SK-N-MC (cell line): Measurements from ENCODE around the gene MS4A12.
"Not testable (repeated sequence)": the region's sequence is repeated elsewhere in the genome, so short reads cannot be mapped to it uniquely, and the experiment has no call there.

Source experiments
- DNase-seq: peaks from one replicate; pipeline ENCODE4 v3.0.0-alpha.2; 2011; ENCODE audit warnings: low read depth, low spot score
- H3K27ac ChIP-seq: fragments of 200-600 bp; sonication (generic); 2 replicates; pipeline ENCODE4 v1.5.1; 2016; ENCODE audit warnings: mixed run types
- H3K36me3 ChIP-seq: fragments of 200-600 bp; sonication (generic); 2 replicates; pipeline ENCODE4 v1.6.1; 2017; ENCODE audit warnings: antibody characterized with exemption, low read length, mixed read lengths; ENCODE audit not compliant: insufficient read depth
- H3K4me3 ChIP-seq: fragments of 200-600 bp; sonication (generic); 2 replicates; pipeline ENCODE4 v1.5.1; 2016
- H3K9ac ChIP-seq: fragments of 200-600 bp; sonication (generic); 2 replicates; pipeline ENCODE4 v1.8.0; 2017; ENCODE audit warnings: mixed run types, mixed read lengths; ENCODE audit not compliant: insufficient read length
- H3K9me3 ChIP-seq: fragments of 200-600 bp; sonication (generic); 2 replicates; pipeline ENCODE4 v1.6.1; 2017; ENCODE audit warnings: low read depth, mild to moderate bottlenecking, antibody characterized with exemption, low read length, moderate library complexity, mixed read lengths
- EZH2 ChIP-seq: fragments of 200-600 bp; sonication (generic); IDR thresholded peaks from one replicate; pipeline ENCODE4 v1.6.1; 2017; ENCODE audit warnings: antibody characterized with exemption
- FOXP2 ChIP-seq: optimal IDR thresholded peaks from 2 replicates; pipeline ENCODE3; 2011; ENCODE audit warnings: mild to moderate bottlenecking, moderate library complexity; ENCODE audit not compliant: insufficient read depth; ENCODE audit errors: extremely low read length, control extremely low read depth
- POLR2AphosphoS5 ChIP-seq: IDR thresholded peaks from 2 replicates; pipeline ENCODE4 v1.6.1; 2012; ENCODE audit warnings: mild to moderate bottlenecking, low read depth, low read length, borderline replicate concordance

Gene MS4A12

GRCh38 chr11:60492488-60493009 lies at the start of gene MS4A12:
Gene MS4A12 (plus strand): TSS chr11:60492778. CDS start chr11:60497319, 4,541 bp downstream.
- H3K9me3 ChIP-seq: no peaks in the 10 kb centered on the region
- H3K36me3 ChIP-seq: no peaks in the 10 kb centered on the region
- H3K27ac ChIP-seq: no peak within 1 kb of the TSS
- TF ChIP-seq FOXP2 (no peak), POLR2AphosphoS5 (no peak), EZH2 (no peak)
- no peak within 1 kb of the TSS for H3K4me3 ChIP-seq
- DNase-seq: no peak
- H3K9ac ChIP-seq: no peak within 1 kb of the TSS

- Histone ChIP-seq H3K9me3 (no peaks in the 10 kb centered on the region), H3K27ac (no peak overlapping the region), H3K4me3 (no peak overlapping the region), H3K36me3 (no peaks in the 10 kb centered on the region), H3K9ac (no peak overlapping the region)
- no peak for TF ChIP-seq POLR2AphosphoS5
- TF ChIP-seq FOXP2: no peak
- TF ChIP-seq EZH2: no peak
- DNase-seq: no peak
These were observed 45.5 kb upstream of the MS4A12 start for GRCh38 chr11:60447070-60447469.

- no peak for TF ChIP-seq EZH2
- no peak for TF ChIP-seq FOXP2
- TF ChIP-seq POLR2AphosphoS5: no peak
- Histone ChIP-seq H3K9me3 (no peaks in the 10 kb centered on the region), H3K4me3 (no peak overlapping the region), H3K36me3 (no peaks in the 10 kb centered on the region), H3K9ac (no peak overlapping the region), H3K27ac (no peak overlapping the region)
- DNase-seq: no peak
These were observed 44.7 kb upstream of the MS4A12 start for GRCh38 chr11:60447846-60448245.

GRCh38 chr11:60451185-60451584 lies 41.4 kb upstream of the MS4A12 start:
- not testable (repeated sequence) for H3K27ac ChIP-seq, H3K9ac ChIP-seq, H3K36me3 ChIP-seq, DNase-seq, H3K9me3 ChIP-seq, H3K4me3 ChIP-seq

GRCh38 chr11:60454212-60454611 lies 38.4 kb upstream of the MS4A12 start:
- Histone ChIP-seq H3K9me3 (no peaks in the 10 kb centered on the region), H3K27ac (no peak overlapping the region), H3K4me3 (no peak overlapping the region), H3K36me3 (no peaks in the 10 kb centered on the region), H3K9ac (no peak overlapping the region)
- TF ChIP-seq POLR2AphosphoS5 (no peak), EZH2 (no peak), FOXP2 (no peak)
- DNase-seq: no peak

- no peak for TF ChIP-seq EZH2
- TF ChIP-seq FOXP2: no peak
- no peak for TF ChIP-seq POLR2AphosphoS5
- H3K9ac ChIP-seq: no peak within 1 kb of the TSS
- DNase-seq: no peak
- no peaks in the 10 kb centered on the region for H3K9me3 ChIP-seq
- H3K27ac ChIP-seq: no peak within 1 kb of the TSS
- H3K4me3 ChIP-seq: no peak within 1 kb of the TSS
- no peaks in the 10 kb centered on the region for H3K36me3 ChIP-seq
These were observed 37.0 kb upstream of the MS4A12 start, which contains the start of gene MS4A1 for GRCh38 chr11:60455531-60456042. Gene MS4A1 (plus strand): TSS chr11:60455847. CDS start chr11:60462375, 6,528 bp downstream.

- H3K4me3 ChIP-seq: no peak overlapping the region
- TF ChIP-seq EZH2: no peak
- TF ChIP-seq POLR2AphosphoS5: no peak
- TF ChIP-seq FOXP2: no peak
- H3K36me3 ChIP-seq: no peaks in the 10 kb centered on the region
These were observed 35.0 kb upstream of the MS4A12 start for GRCh38 chr11:60457576-60457975.

GRCh38 chr11:60459345-60459744 lies 33.2 kb upstream of the MS4A12 start:
- no peak overlapping the region for H3K4me3 ChIP-seq
- TF ChIP-seq POLR2AphosphoS5: no peak
- TF ChIP-seq EZH2: no peak
- TF ChIP-seq FOXP2: no peak
- no peaks in the 10 kb centered on the region for H3K9me3 ChIP-seq
- no peak overlapping the region for H3K9ac ChIP-seq
- H3K27ac ChIP-seq: no peak overlapping the region
- no peak for DNase-seq
- no peaks in the 10 kb centered on the region for H3K36me3 ChIP-seq

More at GRCh38 chr11:60457576-60457975, 35.0 kb upstream of the MS4A12 start:
- no peaks in the 10 kb centered on the region for H3K9me3 ChIP-seq
- DNase-seq: no peak
- H3K9ac ChIP-seq: no peak overlapping the region
- H3K27ac ChIP-seq: no peak overlapping the region

- DNase-seq: no peak
- Histone ChIP-seq H3K9ac (no peak overlapping the region), H3K4me3 (no peak overlapping the region), H3K9me3 (no peaks in the 10 kb centered on the region), H3K27ac (no peak overlapping the region), H3K36me3 (no peaks in the 10 kb centered on the region)
- no peak for TF ChIP-seq POLR2AphosphoS5
- TF ChIP-seq FOXP2: no peak
- no peak for TF ChIP-seq EZH2
These were observed 23.7 kb upstream of the MS4A12 start for GRCh38 chr11:60468829-60469228.

- H3K9me3 ChIP-seq: no peaks in the 10 kb centered on the region
- DNase-seq: no peak
- no peak overlapping the region for H3K4me3 ChIP-seq
- no peak overlapping the region for H3K9ac ChIP-seq
- no peak overlapping the region for H3K27ac ChIP-seq
- TF ChIP-seq FOXP2 (no peak), POLR2AphosphoS5 (no peak), EZH2 (no peak)
- no peaks in the 10 kb centered on the region for H3K36me3 ChIP-seq
These were observed 22.9 kb upstream of the MS4A12 start for GRCh38 chr11:60469723-60470122.
